NCI-H1436 treated with DMSO at 0.1 percent for 48 hours (cell line): ENCODE results near the gene ZFP90.
"Not testable (repeated sequence)": the region's sequence is repeated elsewhere in the genome, so short reads cannot be mapped to it uniquely, and the experiment has no call there.

ENCODE experiments used
- DNase-seq: peaks from one replicate; lab custom pipeline; 2025; lab: John Stamatoyannopoulos, UW

The ZFP90 gene

DNA sequence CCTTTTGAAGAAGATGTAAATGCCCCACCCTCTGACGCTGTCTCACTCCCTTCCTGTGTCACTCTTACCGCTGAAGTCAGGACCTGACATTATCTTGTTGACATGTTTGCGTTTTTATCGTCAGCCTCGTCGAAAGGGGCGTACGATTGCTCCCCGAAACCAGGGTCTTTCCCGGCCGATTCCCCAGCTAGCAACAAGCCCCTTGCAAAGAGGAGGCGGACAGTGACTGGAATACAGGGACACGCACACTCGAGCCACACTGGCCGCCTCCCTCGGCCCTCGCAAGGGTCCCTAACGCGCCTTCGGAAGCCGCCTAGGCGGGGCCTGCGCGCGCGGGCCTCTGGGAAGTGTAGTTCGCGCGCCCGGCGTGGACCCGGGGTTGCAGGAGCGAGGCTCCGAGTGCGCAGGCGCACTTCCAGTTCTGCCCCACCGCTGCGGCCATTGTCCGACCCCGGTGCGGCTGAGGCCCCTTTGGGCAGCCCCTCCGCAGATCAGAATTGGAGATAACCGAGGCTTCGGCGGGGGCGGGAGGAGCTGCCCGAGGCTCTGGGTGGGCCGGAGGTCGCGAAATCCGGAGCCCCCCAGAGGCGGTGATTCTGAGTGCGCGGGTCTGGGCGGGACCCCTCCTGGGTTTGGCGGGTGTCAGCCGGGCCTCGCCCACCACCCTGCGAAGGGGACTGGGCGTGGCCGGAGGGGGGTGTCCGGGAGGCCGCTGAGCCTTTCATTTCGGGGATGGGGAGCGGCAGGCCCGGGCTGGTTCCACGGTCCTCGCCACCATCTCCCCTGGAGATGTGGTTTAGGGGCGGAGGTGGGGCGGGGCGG lies at the start of gene ZFP90:
Gene ZFP90, plus strand, starts transcription at position 412 of the 822 bp plus-strand sequence. CDS start 502 bp downstream, outside the sequence.
- peak; percentile 71 for DNase-seq

DNA sequence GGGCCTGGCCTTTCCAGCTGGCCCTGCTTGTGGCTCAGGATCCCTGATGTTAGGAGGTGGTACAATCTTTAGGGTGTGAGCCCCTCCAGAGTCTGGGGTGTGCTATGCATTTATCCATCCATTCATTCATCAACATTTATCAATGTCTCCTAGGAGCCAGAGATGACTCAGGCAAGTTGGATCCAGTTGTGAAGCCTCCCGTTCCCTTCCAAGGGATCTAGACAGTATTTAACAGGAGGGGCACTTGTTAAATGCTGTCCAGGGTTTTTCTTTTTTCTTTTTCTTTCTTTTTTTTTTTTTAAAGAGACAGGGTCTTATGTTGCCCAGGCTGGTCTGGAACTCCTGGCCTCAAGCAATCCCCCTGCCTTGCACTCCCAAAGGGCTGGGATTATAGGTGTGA lies 48.7 kb upstream of the ZFP90 start:
- DNase-seq, result no peak

DNA sequence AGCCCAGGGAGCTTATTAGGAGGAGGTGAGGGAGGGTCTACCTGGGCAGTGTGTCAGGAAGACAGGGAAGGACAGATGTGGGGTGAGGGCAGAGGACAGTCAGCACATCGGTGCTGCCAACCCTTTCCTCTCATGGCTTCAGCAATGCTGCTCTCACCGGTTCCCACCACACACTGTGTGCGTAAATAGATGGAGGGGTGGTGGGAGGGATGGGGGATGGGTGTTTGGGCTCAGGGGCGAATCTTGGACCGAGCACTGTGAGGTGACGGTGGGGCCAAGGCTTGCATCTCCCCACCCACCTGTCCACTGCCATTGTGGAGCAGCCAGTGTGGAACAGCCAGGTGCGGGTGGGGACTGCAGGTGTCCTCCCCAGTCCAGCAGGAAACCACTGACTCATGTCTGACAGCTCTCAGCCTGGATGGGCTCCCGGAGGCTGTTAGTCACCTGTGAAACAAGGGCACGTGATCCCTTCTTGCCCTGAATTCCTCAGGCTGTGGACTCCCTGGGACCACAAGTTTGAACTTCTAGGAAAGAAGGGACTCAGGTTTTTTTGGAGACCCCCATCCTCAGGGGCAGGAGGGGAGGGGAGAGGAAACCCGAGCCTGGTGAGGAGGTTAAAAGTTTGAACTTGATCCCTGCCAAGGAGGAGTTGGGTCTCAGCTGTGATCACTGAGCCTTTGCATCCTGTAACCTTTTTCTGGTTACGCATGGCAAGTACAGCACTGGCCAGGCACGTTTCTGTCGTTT lies 48.1 kb upstream of the ZFP90 start:
- no peak for DNase-seq

DNA sequence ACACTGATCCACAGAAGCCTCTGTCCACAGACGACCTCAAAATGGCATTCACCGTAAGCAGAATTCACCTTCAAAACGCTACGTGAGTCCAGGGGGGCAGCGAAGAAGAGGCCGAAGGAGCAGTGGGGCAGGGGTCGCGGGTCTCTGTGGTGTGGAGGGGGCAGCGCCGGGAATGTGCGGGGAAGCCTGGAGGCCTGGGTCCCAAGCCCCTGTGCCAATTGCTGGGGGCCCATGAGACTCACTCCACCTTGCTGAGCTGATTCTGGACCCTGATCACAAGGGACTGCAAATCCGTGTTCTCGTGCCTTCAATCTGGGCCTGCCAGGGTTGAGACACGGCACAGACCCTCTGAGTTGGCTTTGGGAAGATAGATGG lies 47.5 kb upstream of the ZFP90 start:
- DNase-seq, result no peak

DNA sequence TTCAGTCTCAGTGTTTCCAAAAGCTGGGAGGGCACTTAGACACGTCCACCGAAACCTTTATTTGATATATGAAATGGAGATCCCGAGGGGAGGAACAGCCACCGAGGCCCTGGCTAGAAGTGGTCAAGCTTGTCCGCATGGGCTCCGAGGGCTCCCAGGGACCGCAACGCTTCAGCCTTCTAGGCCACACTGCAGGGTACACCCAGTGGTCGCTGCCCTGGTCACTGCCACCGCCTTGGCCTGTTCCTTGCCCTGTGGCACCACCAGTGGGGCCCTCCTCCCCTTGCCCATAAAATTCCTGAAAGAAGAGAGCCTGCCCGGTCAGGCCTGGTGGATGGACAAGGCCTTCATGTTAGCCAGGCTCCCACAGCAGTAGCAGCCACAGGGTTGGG lies 46.9 kb upstream of the ZFP90 start:
- no peak for DNase-seq

DNA sequence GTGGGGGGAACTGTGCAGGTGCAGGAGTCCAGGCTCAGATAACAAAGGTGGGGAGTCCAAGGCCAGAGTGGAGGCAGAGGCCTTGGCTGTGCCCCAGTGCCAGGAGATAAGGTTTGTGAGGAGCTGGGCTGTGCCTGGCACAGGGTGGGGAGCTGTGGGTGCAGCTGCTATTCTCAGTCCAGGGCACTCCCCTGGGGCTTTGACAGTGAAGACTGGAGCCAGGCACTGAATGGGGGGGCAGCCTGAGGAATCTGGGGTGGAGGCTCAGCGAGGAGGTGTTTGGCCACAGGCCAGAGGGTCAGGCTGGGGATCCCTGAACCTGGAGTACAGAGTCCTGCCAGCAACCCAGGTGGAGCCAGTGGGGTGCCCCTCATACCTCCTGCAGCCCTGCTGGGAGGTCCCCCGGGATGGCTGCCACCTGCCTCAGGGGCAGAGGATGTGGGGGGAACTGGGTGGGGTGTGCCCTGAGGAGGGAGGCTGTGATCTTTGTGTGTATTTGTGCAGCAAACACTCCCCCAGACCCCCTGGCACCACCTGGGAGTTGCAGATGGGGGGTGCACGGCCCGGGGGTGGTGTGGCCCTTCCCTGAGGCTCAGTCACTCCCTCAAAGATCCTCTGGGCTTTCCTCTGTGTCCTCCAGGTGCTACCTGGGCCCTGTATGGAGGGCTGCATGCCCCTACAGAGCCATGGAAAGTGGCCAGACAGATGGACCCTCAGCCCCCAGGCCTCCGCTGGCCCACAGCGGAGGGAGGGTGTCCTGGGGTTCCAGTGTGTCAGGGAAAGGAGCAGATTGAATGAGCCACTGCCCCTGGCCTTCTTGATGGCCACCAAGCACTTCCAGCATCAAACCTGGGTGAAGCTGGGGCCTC lies 46.3 kb upstream of the ZFP90 start:
- DNase-seq, result no peak

DNA sequence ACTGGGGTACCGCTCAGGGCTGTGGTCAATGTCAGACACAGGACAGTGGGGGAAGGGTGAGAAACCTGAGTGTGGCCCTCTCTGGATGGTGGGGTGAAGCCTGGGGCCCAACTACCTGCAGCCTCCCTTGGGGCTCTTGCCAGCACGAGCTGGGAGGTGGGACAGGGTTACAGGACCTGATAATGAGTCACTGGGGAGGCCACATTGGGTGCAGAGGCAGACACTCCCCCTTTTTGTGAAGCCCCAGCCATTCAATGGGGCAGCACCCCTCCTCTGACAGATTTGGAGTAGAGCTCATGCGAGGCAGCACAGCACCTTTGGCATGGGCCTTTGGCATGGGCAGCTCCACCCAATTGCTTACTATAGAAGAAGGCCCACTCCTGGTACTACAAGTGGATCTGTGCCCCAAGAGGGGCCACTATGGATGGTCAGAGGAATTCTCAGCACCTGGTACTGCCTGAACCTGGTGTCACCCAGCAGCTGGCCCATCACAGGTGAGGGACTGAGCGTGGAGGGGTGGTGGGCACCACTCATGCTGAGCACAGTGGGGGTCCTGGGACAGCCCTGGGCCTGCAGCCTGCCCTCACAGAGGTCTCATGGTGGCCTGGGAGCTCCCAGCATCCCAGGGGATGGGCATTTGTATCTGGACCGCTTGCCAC lies 45.5 kb upstream of the ZFP90 start:
- no peak for DNase-seq

DNA sequence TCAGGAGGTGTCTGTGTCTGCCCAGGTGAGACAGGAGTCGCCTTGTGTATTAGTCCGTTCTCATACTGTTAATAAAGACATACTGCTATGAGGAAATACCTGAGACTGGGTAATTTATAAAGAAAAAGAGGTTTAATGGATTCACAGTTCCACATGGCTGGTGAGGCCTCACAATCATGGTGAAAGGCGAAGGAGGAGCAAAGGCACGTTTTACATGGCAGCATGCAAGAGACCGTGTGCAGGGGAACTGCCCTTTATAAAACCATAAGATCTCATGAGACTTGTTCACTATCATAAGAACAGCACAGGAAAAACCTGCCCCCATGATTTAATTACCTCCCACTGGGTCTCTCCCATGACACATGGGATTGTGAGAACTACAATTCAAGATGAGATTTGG lies 44.8 kb upstream of the ZFP90 start:
- not testable (repeated sequence) for DNase-seq

DNA sequence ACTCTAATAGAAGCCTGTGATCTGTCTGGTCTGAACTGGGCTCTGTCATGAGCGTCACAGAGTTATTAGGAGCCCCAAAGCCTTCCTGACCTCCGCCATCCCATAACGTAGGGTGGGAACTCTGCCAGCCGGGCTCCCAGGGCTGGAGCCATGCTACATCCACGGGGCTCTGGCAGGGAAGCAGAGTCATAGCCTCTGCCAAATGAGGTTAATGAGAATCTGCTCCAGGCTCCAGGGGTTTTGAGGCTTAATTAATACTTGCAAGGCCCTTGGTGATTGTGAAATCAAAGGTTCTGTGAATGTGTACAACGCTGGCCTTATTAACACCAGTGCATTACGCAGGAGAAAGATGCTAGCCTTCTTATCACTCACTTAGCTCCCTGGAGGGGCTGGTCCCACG lies 42.4 kb upstream of the ZFP90 start:
- DNase-seq, result no peak

DNA sequence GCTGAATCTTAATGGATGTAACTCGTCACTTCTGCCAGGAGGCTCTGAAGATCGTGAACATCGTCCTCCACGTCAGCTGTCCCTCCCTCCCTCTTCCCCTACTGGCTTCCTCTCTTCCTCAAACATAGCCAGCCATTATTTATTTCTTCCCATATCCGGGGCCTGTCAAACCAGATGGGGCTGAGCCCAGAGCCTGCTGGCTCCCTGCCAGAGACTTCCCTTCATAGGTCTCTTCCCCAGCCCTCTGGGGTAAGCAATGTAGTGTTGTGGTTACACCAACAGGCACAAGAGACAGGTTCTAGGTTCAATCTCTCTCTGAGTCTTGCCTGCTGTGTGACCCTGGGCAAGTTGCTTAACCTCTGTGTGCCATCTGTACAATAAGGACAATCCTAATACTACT lies 40.1 kb upstream of the ZFP90 start:
- DNase-seq, result no peak

DNA sequence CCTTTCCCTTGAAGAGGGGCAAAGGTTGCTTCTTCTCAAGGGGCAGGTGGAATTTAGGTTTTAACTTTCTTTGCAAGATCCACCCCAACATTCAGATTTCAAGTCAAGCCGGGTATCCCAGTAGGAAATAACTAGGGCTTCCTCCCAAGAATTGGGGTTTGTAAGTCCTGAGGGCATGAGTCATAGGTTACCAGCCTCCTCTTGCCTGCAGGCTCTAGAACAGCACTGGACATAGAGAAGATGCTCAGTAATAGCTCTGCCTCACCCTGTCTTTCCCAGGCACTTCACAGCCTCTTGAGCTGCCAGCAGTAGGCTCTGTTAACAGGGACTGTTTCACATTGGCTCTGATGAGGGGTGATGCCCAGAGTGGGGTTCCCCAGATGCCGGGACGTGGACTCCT lies 35.8 kb upstream of the ZFP90 start:
- DNase-seq, result no peak

DNA sequence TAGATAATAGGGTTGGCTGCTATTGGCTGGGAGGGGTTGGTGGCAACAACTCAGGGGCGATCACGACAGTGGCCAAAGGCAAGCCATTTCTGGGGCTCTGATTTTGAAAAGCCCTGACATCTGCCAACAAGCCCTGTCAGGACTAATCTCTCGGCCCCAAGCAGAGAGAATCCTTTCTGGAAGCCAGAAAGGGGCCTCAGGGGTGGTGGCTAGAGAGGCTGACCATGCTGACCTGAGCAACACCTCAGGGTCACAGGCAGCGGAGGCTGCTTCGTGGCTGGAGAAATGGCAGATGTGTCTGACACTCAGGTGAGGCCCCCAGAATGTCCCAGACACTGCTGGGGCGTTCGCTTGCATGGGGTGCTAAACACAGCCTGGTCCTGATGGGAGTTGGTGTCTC lies 35.0 kb upstream of the ZFP90 start:
- no peak for DNase-seq

DNA sequence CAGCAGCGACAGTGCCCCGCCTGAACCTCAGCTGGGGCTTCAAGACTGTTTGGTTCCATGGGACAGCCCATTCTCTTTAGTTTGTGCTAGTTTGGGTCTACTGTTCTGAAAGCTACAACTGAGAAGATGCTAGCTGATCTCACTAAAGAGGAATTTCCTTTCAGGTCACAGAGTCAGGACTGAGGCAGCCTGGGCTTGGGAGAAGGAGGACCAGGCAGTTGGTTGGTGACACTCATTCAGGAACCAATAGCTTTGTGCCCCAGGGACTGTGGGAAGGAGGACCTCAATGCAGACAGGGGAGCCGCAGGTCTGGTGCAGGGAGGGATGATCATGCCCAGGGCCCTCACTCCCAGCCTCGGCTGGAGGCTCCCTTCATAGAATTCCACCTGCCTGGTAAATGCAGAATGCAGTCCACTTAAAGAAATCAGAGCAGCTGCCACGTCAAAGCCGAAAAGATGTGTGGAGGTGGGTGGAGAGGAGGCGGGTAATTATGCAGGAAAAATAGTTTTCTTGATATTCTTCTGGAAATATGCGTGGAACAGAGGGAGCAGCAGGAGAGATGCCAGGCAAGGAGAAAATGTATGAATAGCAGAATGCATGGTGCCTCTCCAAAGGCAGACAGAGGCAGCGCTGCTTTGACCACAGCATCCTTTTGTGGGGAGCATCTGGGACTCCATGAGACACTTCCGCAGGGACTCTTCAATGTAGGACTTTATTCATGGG lies 32.6 kb upstream of the ZFP90 start:
- DNase-seq, result no peak

DNA sequence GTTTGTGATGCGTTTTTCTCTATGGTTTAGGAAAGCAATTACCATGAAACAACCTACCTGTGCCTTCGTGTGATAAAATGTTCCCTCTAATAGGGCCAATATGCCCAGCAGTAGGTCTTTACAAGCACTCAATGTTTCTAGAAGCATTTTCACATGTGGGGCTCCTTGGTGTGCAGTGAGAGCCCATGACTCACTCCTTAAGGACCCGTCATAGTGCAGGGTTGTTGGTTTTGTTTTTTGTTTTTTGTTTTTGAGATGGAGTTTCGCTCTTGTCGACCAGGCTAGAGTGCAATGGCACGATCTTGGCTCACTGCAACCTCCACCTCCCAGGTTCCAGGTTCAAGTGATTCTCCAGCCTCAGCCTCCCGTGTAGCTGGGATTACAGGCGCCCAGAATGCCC lies 31.1 kb upstream of the ZFP90 start:
- no peak for DNase-seq

DNA sequence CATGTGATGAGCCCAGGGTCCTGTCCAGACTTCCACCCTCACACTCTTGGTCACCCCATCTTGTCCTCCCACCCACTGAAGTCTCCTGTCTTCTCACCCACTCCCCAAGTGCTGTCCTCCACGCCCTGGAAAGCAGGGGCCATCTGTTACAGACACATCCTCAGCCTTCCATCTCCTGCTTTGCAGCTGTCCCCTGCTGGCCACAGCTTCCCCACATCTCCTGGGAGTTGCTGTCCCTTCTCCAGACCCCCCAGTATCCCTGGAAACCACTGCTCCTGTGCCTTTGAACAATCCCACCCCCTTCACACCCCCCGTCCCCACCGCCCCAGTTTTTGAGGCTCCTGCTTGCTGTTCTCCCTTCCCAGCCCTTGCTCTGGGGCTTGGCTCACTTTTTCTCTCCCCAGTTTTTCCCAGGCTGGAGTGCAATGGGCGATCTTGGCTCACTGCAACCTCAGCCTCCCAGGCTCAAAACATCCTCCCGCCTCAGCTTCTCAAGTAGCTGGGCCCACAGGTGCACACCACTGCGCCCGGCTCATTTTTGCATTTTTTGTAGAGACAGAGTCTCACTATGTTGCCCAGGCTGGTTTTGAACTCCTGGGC lies 30.4 kb upstream of the ZFP90 start:
- DNase-seq, result no peak

DNA sequence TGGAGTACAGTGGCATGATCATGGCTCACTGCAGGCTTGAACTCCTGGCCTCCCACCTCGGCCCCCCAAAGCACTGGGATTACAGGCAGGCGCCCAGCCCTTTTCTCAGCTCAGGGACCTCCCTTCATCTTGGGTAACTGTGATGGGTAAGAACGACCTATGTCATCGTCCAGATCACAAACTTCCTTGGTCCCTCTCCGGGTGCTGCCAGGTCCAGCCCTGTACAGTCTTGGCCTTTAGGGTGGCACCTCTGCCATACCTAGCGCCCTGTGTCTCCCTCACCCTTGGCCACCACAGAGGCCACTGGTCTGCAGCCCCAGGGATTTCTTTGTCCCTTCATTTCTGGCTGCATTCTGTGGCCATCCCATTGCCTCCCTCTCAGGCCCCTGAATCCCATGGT lies 29.7 kb upstream of the ZFP90 start:
- no peak for DNase-seq

DNA sequence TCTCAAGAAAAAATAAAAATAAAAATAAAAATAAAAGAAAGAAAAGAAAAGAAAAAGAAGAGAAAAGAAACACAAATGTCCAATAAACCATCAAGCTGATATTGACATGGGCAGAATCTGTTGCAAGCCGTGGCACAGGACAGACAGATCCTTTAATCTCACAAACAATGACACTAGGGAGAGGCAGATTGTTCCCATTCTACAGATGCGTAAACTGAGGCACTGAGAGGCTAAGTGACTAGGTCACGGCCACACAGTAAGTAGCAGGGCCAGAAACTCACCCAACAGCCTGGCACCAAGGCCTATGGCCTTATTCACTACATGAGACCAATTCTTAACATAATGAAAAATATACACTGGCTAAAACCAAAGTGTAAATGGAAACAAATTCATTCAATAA lies 28.3 kb upstream of the ZFP90 start:
- DNase-seq, result no peak

DNA sequence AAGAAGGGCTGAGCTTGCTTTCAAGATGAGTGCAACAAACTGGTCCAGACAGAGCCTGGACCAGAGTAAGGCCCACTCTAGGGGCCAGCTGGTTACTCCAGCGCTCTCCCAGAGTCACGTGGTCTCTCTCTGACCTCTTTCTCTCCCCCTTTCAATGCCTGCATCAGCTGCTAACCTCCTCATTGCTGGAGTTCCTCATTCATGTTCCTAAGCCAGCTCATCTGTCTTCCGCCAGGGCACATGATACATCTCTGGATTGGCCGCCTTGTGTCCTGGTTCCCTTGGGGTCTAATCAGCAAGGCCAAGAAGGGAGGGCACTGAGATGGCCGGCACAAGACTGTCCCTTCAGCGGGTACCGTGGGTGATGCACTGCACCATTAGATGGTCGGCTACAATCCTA lies 26.9 kb upstream of the ZFP90 start:
- DNase-seq, result no peak

DNA sequence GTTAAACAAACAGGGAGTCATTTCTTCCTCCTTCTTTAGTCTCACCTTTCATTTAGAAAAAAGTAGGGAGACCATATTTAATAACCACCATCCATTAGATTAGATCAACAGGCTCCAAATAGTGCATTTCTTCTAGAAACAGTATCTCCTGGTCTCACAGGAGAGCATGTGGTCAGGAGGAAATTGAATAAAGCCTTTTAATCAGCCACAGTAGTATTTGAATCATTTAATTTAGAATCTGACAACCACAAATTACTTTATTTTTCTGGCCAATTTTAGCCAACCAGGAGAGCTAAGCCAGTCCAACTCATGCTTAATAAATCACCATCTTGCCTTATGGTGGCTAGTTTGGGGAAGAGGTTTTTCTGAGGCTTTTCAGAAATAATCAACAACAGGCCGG lies 26.3 kb upstream of the ZFP90 start:
- DNase-seq, result no peak

DNA sequence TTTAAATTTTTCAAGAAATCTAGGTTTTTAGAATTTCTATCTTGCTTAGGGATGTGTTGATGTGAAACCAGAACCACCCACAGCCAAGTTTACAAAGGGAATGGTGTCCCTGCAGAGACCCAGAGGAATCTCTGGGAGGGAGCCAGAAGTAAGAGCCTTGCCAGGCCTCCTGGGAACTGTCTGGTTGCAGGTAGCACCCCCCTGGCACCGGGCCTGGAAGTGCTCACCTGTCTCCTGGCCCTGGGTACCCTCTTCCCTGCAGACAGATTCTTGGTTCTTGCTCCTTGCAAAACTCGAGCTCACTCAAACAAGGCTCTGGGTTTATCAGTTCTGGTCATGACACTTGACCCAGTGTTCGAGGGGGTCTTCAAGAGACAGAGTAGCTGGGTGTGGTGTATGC lies 24.6 kb upstream of the ZFP90 start:
- no peak for DNase-seq

DNA sequence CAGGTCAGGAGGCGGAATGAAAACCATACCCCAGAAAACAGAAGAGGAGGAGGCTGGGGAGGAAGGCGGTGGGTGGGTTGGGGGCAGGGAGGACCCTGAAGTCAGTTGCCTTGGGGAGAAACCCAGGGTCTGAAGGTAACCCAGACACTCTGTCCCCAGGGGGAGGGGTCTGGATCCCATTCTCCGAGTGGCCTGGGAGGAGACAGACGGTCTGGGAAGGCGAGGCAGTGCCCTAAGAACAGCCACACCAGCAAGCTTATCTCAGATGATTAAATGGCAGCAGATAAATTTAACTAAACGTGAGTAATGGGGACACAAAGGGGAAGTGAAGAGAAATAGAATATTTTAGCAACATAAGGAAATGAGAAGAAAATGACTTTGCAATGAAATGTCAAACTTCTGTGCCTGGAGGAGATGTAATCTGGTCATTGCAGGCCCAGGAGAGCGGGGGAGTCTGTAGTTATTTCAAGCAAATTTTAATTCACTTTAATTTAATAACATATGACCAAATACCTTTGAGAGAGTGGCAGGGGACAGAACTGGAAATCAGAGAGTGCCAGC lies 21.4 kb upstream of the ZFP90 start:
- no peak for DNase-seq
